ENCODE data around the gene RCC2.

DNA sequence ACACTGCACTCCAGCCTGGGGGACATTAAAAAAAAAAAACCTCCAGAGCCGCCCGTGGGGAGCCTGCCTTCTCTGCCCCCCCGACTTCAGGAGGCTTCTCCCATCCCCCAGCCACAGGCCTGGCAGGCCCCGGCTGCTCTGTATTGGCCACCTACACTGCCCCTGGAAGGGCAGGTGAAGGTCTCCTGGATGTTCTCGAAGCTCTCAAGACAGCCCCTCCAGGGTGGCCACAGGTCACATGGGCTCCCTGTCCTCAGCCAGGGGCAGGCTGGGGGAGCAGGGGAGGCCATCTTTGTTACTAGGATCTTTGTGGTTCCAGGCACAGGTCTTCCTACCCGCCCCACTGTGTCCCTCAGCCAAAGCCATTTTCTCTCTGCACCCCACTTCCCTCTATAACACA is 34.7 kb downstream of the RCC2 start:
- TF ChIP-seq, protein P1, sequence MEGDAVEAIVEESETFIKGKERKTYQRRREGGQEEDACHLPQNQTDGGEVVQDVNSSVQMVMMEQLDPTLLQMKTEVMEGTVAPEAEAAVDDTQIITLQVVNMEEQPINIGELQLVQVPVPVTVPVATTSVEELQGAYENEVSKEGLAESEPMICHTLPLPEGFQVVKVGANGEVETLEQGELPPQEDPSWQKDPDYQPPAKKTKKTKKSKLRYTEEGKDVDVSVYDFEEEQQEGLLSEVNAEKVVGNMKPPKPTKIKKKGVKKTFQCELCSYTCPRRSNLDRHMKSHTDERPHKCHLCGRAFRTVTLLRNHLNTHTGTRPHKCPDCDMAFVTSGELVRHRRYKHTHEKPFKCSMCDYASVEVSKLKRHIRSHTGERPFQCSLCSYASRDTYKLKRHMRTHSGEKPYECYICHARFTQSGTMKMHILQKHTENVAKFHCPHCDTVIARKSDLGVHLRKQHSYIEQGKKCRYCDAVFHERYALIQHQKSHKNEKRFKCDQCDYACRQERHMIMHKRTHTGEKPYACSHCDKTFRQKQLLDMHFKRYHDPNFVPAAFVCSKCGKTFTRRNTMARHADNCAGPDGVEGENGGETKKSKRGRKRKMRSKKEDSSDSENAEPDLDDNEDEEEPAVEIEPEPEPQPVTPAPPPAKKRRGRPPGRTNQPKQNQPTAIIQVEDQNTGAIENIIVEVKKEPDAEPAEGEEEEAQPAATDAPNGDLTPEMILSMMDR (optimal IDR thresholded peaks at IDR 0.05 in 1 of 3, IDR thresholded peaks at IDR 0.05 in 1 of 3, conservative IDR thresholded peaks at IDR 0.05 in 1 of 3; ENCODE audit: extremely low read depth in 1 of 3, insufficient read depth in 2 of 3, low read length in 3 of 3), result no peak
- TF ChIP-seq EZH2 (IDR thresholded peaks at IDR 0.05; ENCODE audit: low read length), result no peak

Data from keratinocyte (primary cell).